Osteoblast (primary cell): ENCODE data around the gene PCGF1. TPM values are rescaled to one million over a fixed set of nuclear protein-coding genes. Genes with fewer than 3 reads are reported as not detected.

Experiments used
- DNase-seq: peaks from one replicate; pipeline ENCODE4 v3.0.0; 2011; ENCODE audit warnings: low spot score, mixed read lengths; ENCODE audit not compliant: insufficient read length; ENCODE audit errors: missing footprints
- H2AFZ ChIP-seq: 2 replicates; pipeline ENCODE4 v1.6.0; 2011; ENCODE audit warnings: mild to moderate bottlenecking, low read length
- H3K27ac ChIP-seq: 2 replicates; pipeline ENCODE4 v1.5.1; 2011; ENCODE audit warnings: mild to moderate bottlenecking, low read depth, low read length, moderate library complexity
- H3K27me3 ChIP-seq: 2 replicates; pipeline ENCODE4 v1.6.0; 2012; ENCODE audit warnings: mild to moderate bottlenecking, control low read depth, inconsistent platforms, low read length, moderate library complexity; ENCODE audit not compliant: insufficient read depth
- H3K36me3 ChIP-seq: 2 replicates; pipeline ENCODE4 v1.5.1; 2011; ENCODE audit warnings: mild to moderate bottlenecking, low read length, control low read depth, moderate library complexity; ENCODE audit not compliant: insufficient read depth
- H3K4me1 ChIP-seq: 2 replicates; pipeline ENCODE4 v1.5.1; 2011; ENCODE audit warnings: mild to moderate bottlenecking, low read length, control low read depth, moderate library complexity; ENCODE audit not compliant: insufficient read depth
- H3K4me2 ChIP-seq: 2 replicates; pipeline ENCODE4 v1.6.0; 2011; ENCODE audit warnings: mild to moderate bottlenecking, low read length; ENCODE audit not compliant: insufficient read depth
- H3K4me3 ChIP-seq: fragments of 200-600 bp; sonication (generic); 3 replicates; pipeline ENCODE4 v1.5.1; 2012; ENCODE audit warnings: mild to moderate bottlenecking, low read length, inconsistent platforms; ENCODE audit not compliant: insufficient read depth
- H3K79me2 ChIP-seq: 2 replicates; pipeline ENCODE4 v1.6.0; 2012; ENCODE audit warnings: mild to moderate bottlenecking, low read length, control low read depth, inconsistent platforms; ENCODE audit not compliant: insufficient read depth
- H3K9me3 ChIP-seq: 2 replicates; pipeline ENCODE4 v1.5.1; 2011; ENCODE audit warnings: low read depth, low read length, control low read depth
- H4K20me1 ChIP-seq: 2 replicates; pipeline ENCODE4 v1.6.0; 2012; ENCODE audit warnings: mild to moderate bottlenecking, low read length, control low read depth; ENCODE audit not compliant: insufficient read depth
- CTCF ChIP-seq: IDR thresholded peaks from 2 replicates; pipeline ENCODE4 v1.5.1; 2011; ENCODE audit warnings: mild to moderate bottlenecking, low read depth, low read length, moderate library complexity; ENCODE audit errors: extremely low read depth
- total RNA-seq: library from RNA; depleted of rRNA; stranded (reverse); fragments of >200 nt; gene quantifications from 2 replicates; pipeline ENCODE4 v1.2.3, GENCODE V29; 2012

The PCGF1 gene
- total RNA-seq, 1 donor = 22.4 TPM

- peaks cover 6% of the 10 kb centered on the region for H3K4me1 ChIP-seq
- no peak within 1 kb of the TSS for H3K4me2 ChIP-seq
- H3K9me3 ChIP-seq = no peaks in the 10 kb centered on the region
- no peak within 1 kb of the TSS for H3K4me3 ChIP-seq
- H3K36me3 ChIP-seq = no peaks in the 10 kb centered on the region
- no peak for TF ChIP-seq CTCF
- H4K20me1 ChIP-seq = no peaks in the 10 kb centered on the region
- H3K79me2 ChIP-seq = no peaks in the 10 kb centered on the region
- peak; percentile 86 for DNase-seq
- no peak within 1 kb of the TSS for H2AFZ ChIP-seq
- H3K27me3 ChIP-seq = peaks cover 86% of the 10 kb centered on the region
- no peak within 1 kb of the TSS for H3K27ac ChIP-seq
Measured at GRCh38 chr2:74514368-74515270, 7.1 kb upstream of the PCGF1 start, which contains the start of gene TLX2. Gene TLX2, plus strand, starts transcription at chr2:74514450. Its CDS starts 357 bp downstream, at chr2:74514807.

- Histone ChIP-seq H3K9me3 (no peaks in the 10 kb centered on the region), H3K79me2 (no peaks in the 10 kb centered on the region), H3K27ac (no peak overlapping the region), H2AFZ (no peak overlapping the region), H3K4me2 (no peak overlapping the region), H3K4me3 (no peak overlapping the region), H4K20me1 (no peaks in the 10 kb centered on the region), H3K4me1 (peaks cover 6% of the 10 kb centered on the region), H3K27me3 (peaks cover 78% of the 10 kb centered on the region), H3K36me3 (no peaks in the 10 kb centered on the region)
- DNase-seq = peak; percentile 90
- no peak for TF ChIP-seq CTCF
Measured at GRCh38 chr2:74513605-74514367, 6.3 kb upstream of the PCGF1 start.

- Histone ChIP-seq H3K4me1 (peaks cover 13% of the 10 kb centered on the region), H2AFZ (no peak overlapping the region), H3K79me2 (no peaks in the 10 kb centered on the region), H3K4me2 (no peak overlapping the region), H3K27ac (no peak overlapping the region), H3K36me3 (no peaks in the 10 kb centered on the region), H3K9me3 (no peaks in the 10 kb centered on the region), H4K20me1 (no peaks in the 10 kb centered on the region), H3K4me3 (no peak overlapping the region), H3K27me3 (peaks cover 69% of the 10 kb centered on the region)
- DNase-seq = peak; percentile 76
- no peak for TF ChIP-seq CTCF
Measured at GRCh38 chr2:74512744-74513604, 5.5 kb upstream of the PCGF1 start.
